GM19467 (cell line): Measurements from ENCODE around the gene EML1.
A peak's percentile ranks its signal among the peaks of the same experiment; 100 is the strongest.
"Not testable (repeated sequence)": the region's sequence is repeated elsewhere in the genome, so short reads cannot be mapped to it uniquely, and the experiment has no call there.

Experiments
- ATAC-seq: cut with Tn5 transposase; IDR thresholded peaks from one replicate; pipeline ENCODE4 v1.9.1; 2021; ENCODE audit warnings: mild to moderate bottlenecking, moderate library complexity; ENCODE audit not compliant: unreplicated experiment

Gene EML1

GRCh38 chr14:99930420-99931274 lies 137.4 kb downstream of the EML1 start:
- ATAC-seq = peak; percentile 61

- no peak for ATAC-seq
These were observed 138.1 kb downstream of the EML1 start for GRCh38 chr14:99931308-99931707.

- ATAC-seq = no peak
These were observed 142.8 kb downstream of the EML1 start for GRCh38 chr14:99936056-99936455.

- ATAC-seq = no peak
These were observed 143.7 kb downstream of the EML1 start for GRCh38 chr14:99936738-99937474.

- no peak for ATAC-seq
These were observed 144.4 kb downstream of the EML1 start for GRCh38 chr14:99937475-99938244.

- ATAC-seq = no peak
These were observed 145.2 kb downstream of the EML1 start for GRCh38 chr14:99938376-99938775.

GRCh38 chr14:99938896-99939295 lies 145.7 kb downstream of the EML1 start:
- ATAC-seq = no peak

GRCh38 chr14:99939421-99939820 lies 146.2 kb downstream of the EML1 start:
- no peak for ATAC-seq

- no peak for ATAC-seq
These were observed 146.9 kb downstream of the EML1 start for GRCh38 chr14:99940064-99940463.

GRCh38 chr14:99941211-99941610 lies 148.0 kb downstream of the EML1 start:
- ATAC-seq = no peak

- no peak for ATAC-seq
These were observed 150.4 kb downstream of the EML1 start for GRCh38 chr14:99943620-99944019.

GRCh38 chr14:99944241-99944651 lies 151.0 kb downstream of the EML1 start:
- no peak for ATAC-seq

GRCh38 chr14:99945732-99946651 lies 152.8 kb downstream of the EML1 start:
- ATAC-seq = no peak

GRCh38 chr14:99946652-99947489 lies 153.7 kb downstream of the EML1 start:
- no peak for ATAC-seq

GRCh38 chr14:99947695-99948094 lies 154.5 kb downstream of the EML1 start:
- no peak for ATAC-seq

GRCh38 chr14:99949011-99949732 lies 156.0 kb downstream of the EML1 start:
- not testable (repeated sequence) for ATAC-seq

- ATAC-seq = no peak
These were observed 157.0 kb downstream of the EML1 start for GRCh38 chr14:99950181-99950580.

GRCh38 chr14:99951085-99951484 lies 157.9 kb downstream of the EML1 start:
- no peak for ATAC-seq

GRCh38 chr14:99952039-99952438 lies 158.8 kb downstream of the EML1 start:
- no peak for ATAC-seq
